ENCODE results near the gene NOL7. TPM values are rescaled to one million over a fixed set of nuclear protein-coding genes. Genes with fewer than 3 reads are reported as not detected.

The NOL7 gene
- total RNA-seq, 1 donor from 2014 or later = 79.5 TPM

DNA sequence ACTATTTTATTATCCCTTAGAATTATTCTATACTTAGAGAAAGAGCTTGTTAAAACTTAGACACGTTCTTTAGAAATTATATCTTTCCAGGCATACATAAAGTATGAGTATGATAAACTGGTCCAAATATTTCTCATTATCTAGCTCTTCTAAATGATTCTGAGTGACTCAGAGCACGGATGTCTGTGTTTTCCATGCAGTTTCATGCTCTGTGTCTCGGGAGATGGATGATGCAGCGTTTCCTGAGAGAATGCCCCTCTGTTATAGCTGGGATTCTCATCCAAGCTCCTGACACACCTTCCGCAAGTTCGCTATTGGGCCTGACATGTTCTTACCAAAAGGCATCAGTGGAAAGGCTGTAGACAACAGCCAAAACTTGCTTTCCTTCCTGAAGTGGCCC, 21.4 kb upstream of the NOL7 start:
- Histone ChIP-seq H3K9ac (no peak overlapping the region), H3K36me3 (no peaks in the 10 kb centered on the region), H3K27ac (no peak overlapping the region), H3K4me2 (no peak overlapping the region), H3K27me3 (no peaks in the 10 kb centered on the region), H3K4me3 (no peak overlapping the region), H3K9me3 (ENCODE audit: low read depth) (no peaks in the 10 kb centered on the region), H4K20me1 (ENCODE audit: low read depth) (no peaks in the 10 kb centered on the region), H3F3A (ENCODE audit: low read depth) (no peaks in the 10 kb centered on the region), H3K4me1 (no peaks in the 10 kb centered on the region), H3K79me2 (ENCODE audit: low read depth) (no peaks in the 10 kb centered on the region), H2AFZ (replicated peaks) (no peak overlapping the region)
- H3K9me3 Mint-ChIP-seq = no peaks in the 10 kb centered on the region
- no peak overlapping the region for H3K27ac Mint-ChIP-seq
- peaks cover 11% of the 10 kb centered on the region for H3K36me3 Mint-ChIP-seq
- H3K4me1 Mint-ChIP-seq = no peaks in the 10 kb centered on the region
- no peaks in the 10 kb centered on the region for H3K27me3 Mint-ChIP-seq (ENCODE audit: insufficient read depth, low read depth)
- H3K4me3 Mint-ChIP-seq = no peak overlapping the region
- TF ChIP-seq, protein P1, sequence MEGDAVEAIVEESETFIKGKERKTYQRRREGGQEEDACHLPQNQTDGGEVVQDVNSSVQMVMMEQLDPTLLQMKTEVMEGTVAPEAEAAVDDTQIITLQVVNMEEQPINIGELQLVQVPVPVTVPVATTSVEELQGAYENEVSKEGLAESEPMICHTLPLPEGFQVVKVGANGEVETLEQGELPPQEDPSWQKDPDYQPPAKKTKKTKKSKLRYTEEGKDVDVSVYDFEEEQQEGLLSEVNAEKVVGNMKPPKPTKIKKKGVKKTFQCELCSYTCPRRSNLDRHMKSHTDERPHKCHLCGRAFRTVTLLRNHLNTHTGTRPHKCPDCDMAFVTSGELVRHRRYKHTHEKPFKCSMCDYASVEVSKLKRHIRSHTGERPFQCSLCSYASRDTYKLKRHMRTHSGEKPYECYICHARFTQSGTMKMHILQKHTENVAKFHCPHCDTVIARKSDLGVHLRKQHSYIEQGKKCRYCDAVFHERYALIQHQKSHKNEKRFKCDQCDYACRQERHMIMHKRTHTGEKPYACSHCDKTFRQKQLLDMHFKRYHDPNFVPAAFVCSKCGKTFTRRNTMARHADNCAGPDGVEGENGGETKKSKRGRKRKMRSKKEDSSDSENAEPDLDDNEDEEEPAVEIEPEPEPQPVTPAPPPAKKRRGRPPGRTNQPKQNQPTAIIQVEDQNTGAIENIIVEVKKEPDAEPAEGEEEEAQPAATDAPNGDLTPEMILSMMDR (IDR thresholded peaks at IDR 0.05) = no peak
- no peak for TF ChIP-seq EZH2phosphoT487 (IDR thresholded peaks at IDR 0.05)
- DNase-seq (ENCODE audit: low spot score) = no peak

DNA sequence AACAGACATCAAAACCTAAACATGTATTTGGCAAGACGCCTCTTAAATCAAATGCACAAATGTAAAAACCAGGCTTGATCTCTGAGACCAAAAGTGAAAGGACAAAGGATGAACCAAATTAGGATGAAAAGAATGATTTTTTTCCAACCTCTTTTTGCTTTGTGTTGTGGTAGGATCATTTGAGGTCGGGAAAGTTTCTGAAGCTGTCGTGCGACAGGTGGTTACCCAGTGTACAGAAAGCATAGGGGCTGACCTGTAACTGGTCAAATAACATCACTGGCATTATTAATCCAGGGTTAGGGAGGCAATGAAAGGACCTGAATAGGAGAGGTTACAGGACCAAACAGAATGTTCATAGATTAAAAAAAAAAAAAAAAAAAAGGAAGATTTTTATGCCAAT, 18.1 kb upstream of the NOL7 start:
- no peak overlapping the region for H3K4me2 ChIP-seq
- no peaks in the 10 kb centered on the region for H3K9me3 Mint-ChIP-seq
- H3K79me2 ChIP-seq (ENCODE audit: low read depth) = no peaks in the 10 kb centered on the region
- H3K27me3 Mint-ChIP-seq (ENCODE audit: insufficient read depth, low read depth) = peaks cover 2% of the 10 kb centered on the region
- peaks cover 5% of the 10 kb centered on the region for H3K36me3 ChIP-seq
- no peaks in the 10 kb centered on the region for H3F3A ChIP-seq (ENCODE audit: low read depth)
- no peak overlapping the region for H3K4me3 ChIP-seq
- H2AFZ ChIP-seq (replicated peaks) = no peak overlapping the region
- no peaks in the 10 kb centered on the region for H3K4me1 ChIP-seq
- H3K27me3 ChIP-seq = no peaks in the 10 kb centered on the region
- H4K20me1 ChIP-seq (ENCODE audit: low read depth) = no peaks in the 10 kb centered on the region
- TF ChIP-seq EZH2phosphoT487 (IDR thresholded peaks at IDR 0.05) = no peak
- TF ChIP-seq EZH2 (IDR thresholded peaks at IDR 0.05) = no peak
- TF ChIP-seq, protein P1 (IDR thresholded peaks at IDR 0.05) = no peak
- H3K27ac ChIP-seq = no peak overlapping the region
- peaks cover 15% of the 10 kb centered on the region for H3K36me3 Mint-ChIP-seq
- no peak overlapping the region for H3K27ac Mint-ChIP-seq
- H3K9ac ChIP-seq = no peak overlapping the region
- no peaks in the 10 kb centered on the region for H3K9me3 ChIP-seq (ENCODE audit: low read depth)
- H3K4me3 Mint-ChIP-seq = no peak overlapping the region
- no peaks in the 10 kb centered on the region for H3K4me1 Mint-ChIP-seq
- no peak for DNase-seq (ENCODE audit: low spot score)

DNA sequence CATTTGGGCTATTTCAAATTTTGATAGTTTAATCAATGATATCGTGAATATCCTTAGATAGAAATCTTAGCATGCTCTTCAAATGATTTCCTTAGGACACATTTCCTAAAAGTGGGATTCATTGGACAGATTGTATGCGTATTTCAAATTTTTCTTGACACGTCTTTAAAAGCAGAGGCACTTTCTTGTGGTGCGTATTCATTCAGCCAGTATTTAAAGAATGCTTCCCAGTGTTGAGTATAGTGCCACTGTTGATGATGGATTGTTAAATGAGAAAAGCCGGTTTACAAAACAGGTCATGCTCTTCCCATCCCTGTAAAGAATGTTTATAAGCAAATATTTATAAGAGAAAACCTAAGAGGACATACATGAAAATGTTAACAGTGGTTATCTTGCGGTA, 15.1 kb upstream of the NOL7 start:
- Histone ChIP-seq H3K4me3 (no peak overlapping the region), H4K20me1 (ENCODE audit: low read depth) (no peaks in the 10 kb centered on the region), H3K79me2 (ENCODE audit: low read depth) (no peaks in the 10 kb centered on the region), H3K27ac (no peak overlapping the region), H3K9me3 (ENCODE audit: low read depth) (no peaks in the 10 kb centered on the region), H3F3A (ENCODE audit: low read depth) (no peaks in the 10 kb centered on the region), H3K9ac (no peak overlapping the region), H3K4me2 (no peak overlapping the region), H2AFZ (replicated peaks) (no peak overlapping the region), H3K27me3 (no peaks in the 10 kb centered on the region), H3K4me1 (no peaks in the 10 kb centered on the region), H3K36me3 (peaks cover 5% of the 10 kb centered on the region)
- H3K9me3 Mint-ChIP-seq = no peaks in the 10 kb centered on the region
- no peak overlapping the region for H3K27ac Mint-ChIP-seq
- no peaks in the 10 kb centered on the region for H3K4me1 Mint-ChIP-seq
- H3K36me3 Mint-ChIP-seq = peaks cover 17% of the 10 kb centered on the region
- TF ChIP-seq, protein P1 (IDR thresholded peaks at IDR 0.05) = no peak
- TF ChIP-seq EZH2 (IDR thresholded peaks at IDR 0.05) (no peak), EZH2phosphoT487 (IDR thresholded peaks at IDR 0.05) (no peak)
- DNase-seq (ENCODE audit: low spot score) = no peak
- peaks cover 2% of the 10 kb centered on the region for H3K27me3 Mint-ChIP-seq (ENCODE audit: insufficient read depth, low read depth)
- H3K4me3 Mint-ChIP-seq = no peak overlapping the region

Data from neural progenitor cell (in vitro differentiated cells).